ENCODE results near the gene IRX3. TPM values are rescaled to one million over a fixed set of nuclear protein-coding genes. Genes with fewer than 3 reads are reported as not detected.
"Not testable (repeated sequence)": the region's sequence is repeated elsewhere in the genome, so short reads cannot be mapped to it uniquely, and the experiment has no call there.

Gene IRX3
- total RNA-seq, 1 donor: 0.86 TPM

GRCh38 chr16:54265575-54266107 is 20.9 kb downstream of the IRX3 start:
- no peak for TF ChIP-seq CTCF (IDR thresholded peaks at IDR 0.05; ENCODE audit: insufficient read depth, low read depth, low read length)
- H3K4me3 ChIP-seq (ENCODE audit: low read depth, low read length): no peak overlapping the region
- no peak for DNase-seq (ENCODE audit: low read depth)

- no peak for DNase-seq (ENCODE audit: low read depth)
- no peak overlapping the region for H3K4me3 ChIP-seq (ENCODE audit: low read depth, low read length)
- no peak for TF ChIP-seq CTCF (IDR thresholded peaks at IDR 0.05; ENCODE audit: insufficient read depth, low read depth, low read length)
Observed at GRCh38 chr16:54253118-54253517, 33.5 kb downstream of the IRX3 start.

- no peak for DNase-seq (ENCODE audit: low read depth)
- H3K4me3 ChIP-seq (ENCODE audit: low read depth, low read length): no peak overlapping the region
- no peak for TF ChIP-seq CTCF (IDR thresholded peaks at IDR 0.05; ENCODE audit: insufficient read depth, low read depth, low read length)
Observed at GRCh38 chr16:54248863-54249710, 37.5 kb downstream of the IRX3 start.

- H3K4me3 ChIP-seq (ENCODE audit: low read depth, low read length); DNase-seq (ENCODE audit: low read depth): not testable (repeated sequence)
Observed at GRCh38 chr16:54247705-54248104, 38.9 kb downstream of the IRX3 start.

- TF ChIP-seq CTCF (IDR thresholded peaks at IDR 0.05; ENCODE audit: insufficient read depth, low read depth, low read length): no peak
- no peak for DNase-seq (ENCODE audit: low read depth)
- H3K4me3 ChIP-seq (ENCODE audit: low read depth, low read length): no peak overlapping the region
Observed at GRCh38 chr16:54246454-54246821, 40.1 kb downstream of the IRX3 start.

- no peak for DNase-seq (ENCODE audit: low read depth)
- H3K4me3 ChIP-seq (ENCODE audit: low read depth, low read length): no peak overlapping the region
- no peak for TF ChIP-seq CTCF (IDR thresholded peaks at IDR 0.05; ENCODE audit: insufficient read depth, low read depth, low read length)
Observed at GRCh38 chr16:54245788-54246453, 40.7 kb downstream of the IRX3 start.

Measured in fibroblast of villous mesenchyme (primary cell).